Measurements from ENCODE around the gene MACROD1. TPM values are rescaled to one million over a fixed set of nuclear protein-coding genes. Genes with fewer than 3 reads are reported as not detected.
A peak's percentile ranks its signal among the peaks of the same experiment; 100 is the strongest.

Gene MACROD1
- polyA plus RNA-seq, 1 experiment: 8.1 TPM

GRCh38 chr11:64144587-64145472, 21.1 kb downstream of the MACROD1 start:
- ChIA-PET POLR2A (no interaction called here), CTCF (interaction anchor here (1.5 to 2.2 kb wide), 2 partner anchors 144 to 406 kb away, joined by 4 to 10 read pairs; no protein-coding TSS in a partner anchor)
- Histone ChIP-seq H3K4me3 (ENCODE audit: low read depth, low read length) (no peak overlapping the region), H3K9me3 (ENCODE audit: control insufficient read depth, insufficient read depth, low read length) (no peaks in the 10 kb centered on the region; the same call in 1 of the 2 replicates), H3K27ac (ENCODE audit: low read depth, low read length) (peak overlapping the region; percentile 21), H3K27me3 (ENCODE audit: control insufficient read depth, insufficient read depth, low read length) (peaks cover 2% of the 10 kb centered on the region)
- no peak for DNase-seq (ENCODE audit: low read depth, low spot score)
- TF ChIP-seq, protein P1, sequence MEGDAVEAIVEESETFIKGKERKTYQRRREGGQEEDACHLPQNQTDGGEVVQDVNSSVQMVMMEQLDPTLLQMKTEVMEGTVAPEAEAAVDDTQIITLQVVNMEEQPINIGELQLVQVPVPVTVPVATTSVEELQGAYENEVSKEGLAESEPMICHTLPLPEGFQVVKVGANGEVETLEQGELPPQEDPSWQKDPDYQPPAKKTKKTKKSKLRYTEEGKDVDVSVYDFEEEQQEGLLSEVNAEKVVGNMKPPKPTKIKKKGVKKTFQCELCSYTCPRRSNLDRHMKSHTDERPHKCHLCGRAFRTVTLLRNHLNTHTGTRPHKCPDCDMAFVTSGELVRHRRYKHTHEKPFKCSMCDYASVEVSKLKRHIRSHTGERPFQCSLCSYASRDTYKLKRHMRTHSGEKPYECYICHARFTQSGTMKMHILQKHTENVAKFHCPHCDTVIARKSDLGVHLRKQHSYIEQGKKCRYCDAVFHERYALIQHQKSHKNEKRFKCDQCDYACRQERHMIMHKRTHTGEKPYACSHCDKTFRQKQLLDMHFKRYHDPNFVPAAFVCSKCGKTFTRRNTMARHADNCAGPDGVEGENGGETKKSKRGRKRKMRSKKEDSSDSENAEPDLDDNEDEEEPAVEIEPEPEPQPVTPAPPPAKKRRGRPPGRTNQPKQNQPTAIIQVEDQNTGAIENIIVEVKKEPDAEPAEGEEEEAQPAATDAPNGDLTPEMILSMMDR (IDR thresholded peaks at IDR 0.05; ENCODE audit: low read depth, low read length): no peak

- H3K9me3 ChIP-seq (ENCODE audit: control insufficient read depth, insufficient read depth, low read length): no peaks in the 10 kb centered on the region; the same call in 1 of the 2 replicates
- CTCF ChIA-PET: no interaction called here
- POLR2A ChIA-PET: no interaction called here
- no peak overlapping the region for H3K27ac ChIP-seq (ENCODE audit: low read depth, low read length)
- no peak overlapping the region for H3K4me3 ChIP-seq (ENCODE audit: low read depth, low read length)
- TF ChIP-seq, protein P1 (IDR thresholded peaks at IDR 0.05; ENCODE audit: low read depth, low read length): no peak
- no peak for DNase-seq (ENCODE audit: low read depth, low spot score)
- peaks cover 6% of the 10 kb centered on the region for H3K27me3 ChIP-seq (ENCODE audit: control insufficient read depth, insufficient read depth, low read length)
Observed at GRCh38 chr11:64141081-64141783, 24.7 kb downstream of the MACROD1 start.

GRCh38 chr11:64140082-64140481, 25.8 kb downstream of the MACROD1 start:
- TF ChIP-seq, protein P1 (IDR thresholded peaks at IDR 0.05; ENCODE audit: low read depth, low read length): no peak
- Histone ChIP-seq H3K4me3 (ENCODE audit: low read depth, low read length) (no peak overlapping the region), H3K27ac (ENCODE audit: low read depth, low read length) (no peak overlapping the region), H3K9me3 (ENCODE audit: control insufficient read depth, insufficient read depth, low read length) (no peaks in the 10 kb centered on the region; the same call in 1 of the 2 replicates), H3K27me3 (ENCODE audit: control insufficient read depth, insufficient read depth, low read length) (peaks cover 9% of the 10 kb centered on the region)
- DNase-seq (ENCODE audit: low read depth, low spot score): no peak
- CTCF ChIA-PET: no interaction called here
- POLR2A ChIA-PET: no interaction called here

DNA sequence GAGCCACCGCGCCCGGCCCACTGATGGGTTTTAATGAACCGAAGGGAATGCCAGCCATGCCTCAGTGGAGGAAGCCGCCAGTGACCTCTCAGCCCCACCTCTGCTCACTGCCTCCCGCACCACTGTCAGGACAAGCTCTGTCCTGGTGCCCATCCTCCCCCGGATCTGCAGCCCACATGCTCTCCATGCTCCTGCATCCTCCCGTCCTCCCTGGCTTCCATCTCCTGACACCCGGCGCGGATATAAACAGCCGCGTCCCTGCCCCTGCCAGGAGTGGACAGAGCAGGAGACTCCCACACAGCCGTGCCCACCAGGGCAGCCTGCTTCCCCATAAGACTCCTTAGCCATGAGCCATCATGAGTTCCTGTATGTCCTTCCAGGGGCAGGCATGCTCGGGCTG, 26.9 kb downstream of the MACROD1 start:
- Histone ChIP-seq H3K9me3 (ENCODE audit: control insufficient read depth, insufficient read depth, low read length) (no peaks in the 10 kb centered on the region; the same call in 1 of the 2 replicates), H3K27ac (ENCODE audit: low read depth, low read length) (no peak overlapping the region), H3K27me3 (ENCODE audit: control insufficient read depth, insufficient read depth, low read length) (peaks cover 9% of the 10 kb centered on the region), H3K4me3 (ENCODE audit: low read depth, low read length) (no peak overlapping the region)
- ChIA-PET POLR2A (no interaction called here), CTCF (no interaction called here)
- TF ChIP-seq, protein P1 (IDR thresholded peaks at IDR 0.05; ENCODE audit: low read depth, low read length): no peak
- DNase-seq (ENCODE audit: low read depth, low spot score): no peak

- CTCF ChIA-PET: no interaction called here
- POLR2A ChIA-PET: no interaction called here
- H3K9me3 ChIP-seq (ENCODE audit: control insufficient read depth, insufficient read depth, low read length): no peaks in the 10 kb centered on the region; the same call in 1 of the 2 replicates
- peaks cover 12% of the 10 kb centered on the region for H3K27me3 ChIP-seq (ENCODE audit: control insufficient read depth, insufficient read depth, low read length)
- no peak overlapping the region for H3K4me3 ChIP-seq (ENCODE audit: low read depth, low read length)
- no peak overlapping the region for H3K27ac ChIP-seq (ENCODE audit: low read depth, low read length)
- no peak for DNase-seq (ENCODE audit: low read depth, low spot score)
- TF ChIP-seq, protein P1 (IDR thresholded peaks at IDR 0.05; ENCODE audit: low read depth, low read length): no peak
Observed at GRCh38 chr11:64138398-64138797, 27.5 kb downstream of the MACROD1 start.

Measured in AG04450 (cell line).